ENCODE measurements around the gene GLA. TPM values are rescaled to one million over a fixed set of nuclear protein-coding genes. Genes with fewer than 3 reads are reported as not detected.

The GLA gene
- total and polyA plus RNA-seq, 2 donors (not counting 3 experiments of a cell fraction or from before 2014, with no cell fraction given) = 33.0 to 36.8 TPM

GRCh38 chrX:101442085-101442484 is 34.4 kb upstream of the GLA start:
- Histone ChIP-seq H3K9me1 (replicated peaks; ENCODE audit: control insufficient read depth, extremely low read depth, insufficient read depth, low read length) (no peaks in the 10 kb centered on the region), H4K20me1 (replicated peaks; ENCODE audit: control insufficient read depth, extremely low read depth, insufficient read depth, low read length) (no peaks in the 10 kb centered on the region), H3K9me3 (replicated peaks; ENCODE audit: control insufficient read depth, insufficient read depth, low read length) (no peaks in the 10 kb centered on the region), H3K4me2 (ENCODE audit: insufficient read depth, low read length) (no peak overlapping the region), H3K9ac (replicated peaks; ENCODE audit: extremely low read depth, insufficient read depth, low read length) (no peak overlapping the region), H3K27ac (ENCODE audit: insufficient read depth, low read depth, low read length) (no peak overlapping the region), H3K79me2 (ENCODE audit: control insufficient read depth, insufficient read depth, low read length) (no peaks in the 10 kb centered on the region), H3K27me3 (ENCODE audit: control insufficient read depth in 2 of 2, insufficient read depth in 2 of 2, low read length in 2 of 2) (no peaks in the 10 kb centered on the region), H3K36me3 (ENCODE audit: control insufficient read depth in 2 of 2, extremely low read depth in 1 of 2, insufficient read depth in 2 of 2, low read length in 2 of 2) (peaks cover 0 to 3% of the 10 kb centered on the region in 2 experiments), H3K4me3 (replicated peaks in 1 of 3; ENCODE audit: insufficient read depth in 1 of 3, low read depth in 1 of 3, low read length in 3 of 3) (no peak overlapping the region), H3K4me1 (ENCODE audit: control insufficient read depth, extremely low read depth, insufficient read depth, low read length) (no peaks in the 10 kb centered on the region), H2AFZ (ENCODE audit: low read depth, low read length) (no peak overlapping the region)
- TF ChIP-seq POLR2A (IDR thresholded peaks at IDR 0.05; ENCODE audit: low read depth, low read length) = no peak
- intact Hi-C loops (cut with micrococcal nuclease) (no loop called here), dilution Hi-C loops (cut with MboI; ENCODE audit: extremely low pct_ligation_motif_present, low sequenced_read_pairs) (no loop called here)
- no TSS peak for BruUV-seq (replicated peaks)
- POLR2A ChIA-PET = no interaction called here
- CTCF ChIA-PET = no interaction called here
- no peak for FAIRE-seq
- no peak for DNase-seq (ENCODE audit: low read depth, low spot score)

GRCh38 chrX:101430457-101431078 is 22.8 kb upstream of the GLA start:
- no peak overlapping the region for H3K27ac ChIP-seq (ENCODE audit: insufficient read depth, low read depth, low read length)
- ChIA-PET POLR2A (no interaction called here), CTCF (no interaction called here)

More at GRCh38 chrX:101430457-101431078, 22.8 kb upstream of the GLA start:
- Histone ChIP-seq H3K9ac (replicated peaks; ENCODE audit: extremely low read depth, insufficient read depth, low read length) (no peak overlapping the region), H2AFZ (ENCODE audit: low read depth, low read length) (no peak overlapping the region), H3K79me2 (ENCODE audit: control insufficient read depth, insufficient read depth, low read length) (no peaks in the 10 kb centered on the region), H3K4me2 (ENCODE audit: insufficient read depth, low read length) (no peak overlapping the region), H3K4me3 (replicated peaks in 1 of 3; ENCODE audit: insufficient read depth in 1 of 3, low read depth in 1 of 3, low read length in 3 of 3) (no peak overlapping the region), H3K36me3 (ENCODE audit: control insufficient read depth in 2 of 2, extremely low read depth in 1 of 2, insufficient read depth in 2 of 2, low read length in 2 of 2) (peaks cover 0 to 2% of the 10 kb centered on the region in 2 experiments), H3K9me1 (replicated peaks; ENCODE audit: control insufficient read depth, extremely low read depth, insufficient read depth, low read length) (no peaks in the 10 kb centered on the region), H3K27me3 (ENCODE audit: control insufficient read depth in 2 of 2, insufficient read depth in 2 of 2, low read length in 2 of 2) (no peaks in the 10 kb centered on the region), H4K20me1 (replicated peaks; ENCODE audit: control insufficient read depth, extremely low read depth, insufficient read depth, low read length) (no peaks in the 10 kb centered on the region), H3K9me3 (replicated peaks; ENCODE audit: control insufficient read depth, insufficient read depth, low read length) (no peaks in the 10 kb centered on the region), H3K4me1 (ENCODE audit: control insufficient read depth, extremely low read depth, insufficient read depth, low read length) (no peaks in the 10 kb centered on the region)
- dilution Hi-C loops (cut with MboI; ENCODE audit: extremely low pct_ligation_motif_present, low sequenced_read_pairs) = no loop called here
- TF ChIP-seq FOS (IDR thresholded peaks at IDR 0.05; ENCODE audit: borderline replicate concordance, insufficient read depth, low read length) (no peak), POLR2A (IDR thresholded peaks at IDR 0.05; ENCODE audit: low read depth, low read length) (no peak), GATA2 (IDR thresholded peaks at IDR 0.05; ENCODE audit: insufficient read depth, insufficient read length, low read depth, low read length) (no peak), MAX (IDR thresholded peaks at IDR 0.05; ENCODE audit: insufficient read depth, insufficient read length) (no peak), EZH2 (IDR thresholded peaks at IDR 0.05; ENCODE audit: borderline replicate concordance, low read depth, low read length, severe bottlenecking) (no peak), MYC (IDR thresholded peaks at IDR 0.05; ENCODE audit: low read depth, low read length) (no peak)
- DNase-seq (ENCODE audit: low read depth, low spot score) (no peak), FAIRE-seq (no peak)
- intact Hi-C loops (cut with micrococcal nuclease) = no loop called here
- BruUV-seq (replicated peaks) = no TSS peak
